Cardiac fibroblast (primary cell): ENCODE measurements around the gene RTL10.

Source experiments
- DNase-seq, 2 donors: peaks; one replicate each; pipeline versions ENCODE4 v3.0.0 to v3.0.0-alpha.2; 2010; ENCODE audit warnings: low read depth in 2 of 2
- H3K4me3 ChIP-seq, 2 donors: replicated peaks in 1 of 2; 1 replicate in 1 of 2; 2 replicates in 1 of 2; pipeline ENCODE4 v1.5.1; 2011; ENCODE audit warnings: low read depth in 2 of 2, low read length in 2 of 2, mild to moderate bottlenecking in 2 of 2, moderate library complexity in 1 of 2
- TF ChIP-seq, protein P1 (sequence below): IDR thresholded peaks from one replicate; pipeline ENCODE4 v1.5.1; 2011; ENCODE audit warnings: low read depth, mild to moderate bottlenecking, low read length, inconsistent platforms

Gene RTL10

DNA sequence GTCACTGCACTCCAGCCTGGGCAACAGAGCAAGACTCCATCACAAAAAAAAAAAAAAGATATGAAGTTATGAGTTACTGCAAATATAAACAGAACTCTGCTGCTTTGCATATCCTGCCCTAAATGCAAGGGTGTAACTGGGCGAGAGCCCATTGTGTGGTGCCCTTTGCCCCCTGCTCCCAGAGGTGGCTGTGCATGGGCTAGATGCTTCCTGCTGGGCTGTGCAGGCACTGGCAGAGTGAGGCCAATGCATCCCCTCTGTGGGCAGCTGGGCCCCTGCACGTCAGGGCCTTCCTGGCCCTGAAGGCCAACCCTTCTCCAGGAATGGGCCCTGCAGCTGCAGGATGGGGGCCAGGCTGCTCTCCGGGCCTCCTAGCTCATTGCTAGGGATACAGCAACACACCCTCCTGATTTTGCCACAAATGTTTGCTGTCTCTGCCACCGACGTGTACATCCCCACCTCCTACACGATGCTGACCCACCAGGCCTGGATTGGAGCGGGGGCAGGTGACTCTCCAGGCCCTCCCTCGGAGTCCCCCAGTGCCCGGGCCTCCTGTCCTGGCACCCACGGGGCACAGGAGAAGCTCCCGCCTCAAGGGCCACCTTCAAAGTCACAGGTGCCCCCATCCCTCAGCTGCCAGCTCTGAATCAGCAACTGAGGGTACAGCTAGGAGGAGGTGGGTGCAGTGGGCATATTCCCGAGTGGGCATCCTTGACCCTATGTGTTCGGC, 46.2 kb upstream of the RTL10 start:
- TF ChIP-seq, protein P1, sequence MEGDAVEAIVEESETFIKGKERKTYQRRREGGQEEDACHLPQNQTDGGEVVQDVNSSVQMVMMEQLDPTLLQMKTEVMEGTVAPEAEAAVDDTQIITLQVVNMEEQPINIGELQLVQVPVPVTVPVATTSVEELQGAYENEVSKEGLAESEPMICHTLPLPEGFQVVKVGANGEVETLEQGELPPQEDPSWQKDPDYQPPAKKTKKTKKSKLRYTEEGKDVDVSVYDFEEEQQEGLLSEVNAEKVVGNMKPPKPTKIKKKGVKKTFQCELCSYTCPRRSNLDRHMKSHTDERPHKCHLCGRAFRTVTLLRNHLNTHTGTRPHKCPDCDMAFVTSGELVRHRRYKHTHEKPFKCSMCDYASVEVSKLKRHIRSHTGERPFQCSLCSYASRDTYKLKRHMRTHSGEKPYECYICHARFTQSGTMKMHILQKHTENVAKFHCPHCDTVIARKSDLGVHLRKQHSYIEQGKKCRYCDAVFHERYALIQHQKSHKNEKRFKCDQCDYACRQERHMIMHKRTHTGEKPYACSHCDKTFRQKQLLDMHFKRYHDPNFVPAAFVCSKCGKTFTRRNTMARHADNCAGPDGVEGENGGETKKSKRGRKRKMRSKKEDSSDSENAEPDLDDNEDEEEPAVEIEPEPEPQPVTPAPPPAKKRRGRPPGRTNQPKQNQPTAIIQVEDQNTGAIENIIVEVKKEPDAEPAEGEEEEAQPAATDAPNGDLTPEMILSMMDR: no peak
- DNase-seq: no peak
- H3K4me3 ChIP-seq: no peak overlapping the region

DNA sequence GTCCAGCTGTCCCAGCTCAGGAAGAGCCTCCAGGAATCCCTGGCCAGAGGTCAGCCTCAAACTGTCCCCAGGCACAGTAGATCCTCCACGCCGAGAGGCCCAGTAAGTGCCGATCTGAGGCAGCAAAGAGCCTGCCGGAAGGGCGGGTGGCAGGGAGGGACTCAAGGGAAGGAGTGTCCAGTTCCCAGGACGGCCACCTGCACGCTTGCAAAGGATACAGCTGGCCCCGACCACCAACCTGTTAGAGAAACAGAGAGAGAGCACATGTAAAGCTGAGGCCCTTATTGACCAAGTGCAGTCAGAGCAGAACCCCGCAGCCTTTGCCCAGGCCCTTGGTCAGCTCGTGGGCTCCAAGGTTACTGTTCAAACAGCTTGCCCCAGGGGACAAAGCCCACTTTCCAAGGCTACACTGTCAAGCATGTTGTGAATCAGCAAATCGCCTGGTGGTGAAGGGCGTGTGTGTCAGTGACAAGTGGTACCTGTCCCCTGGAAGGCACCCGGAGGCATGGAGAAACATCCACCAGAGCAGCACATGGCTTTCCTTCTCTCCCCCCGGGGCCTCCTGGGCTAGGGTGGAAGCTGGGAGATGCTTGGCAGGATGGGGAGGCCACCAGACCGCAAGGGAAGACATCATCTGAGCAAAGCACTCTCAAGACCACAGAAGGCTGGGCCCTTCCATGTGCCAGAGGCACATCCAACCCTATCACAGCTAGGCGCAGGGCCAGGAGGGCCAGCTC, 44.3 kb upstream of the RTL10 start:
- DNase-seq: no peak
- TF ChIP-seq, protein P1: no peak
- H3K4me3 ChIP-seq: no peak overlapping the region

DNA sequence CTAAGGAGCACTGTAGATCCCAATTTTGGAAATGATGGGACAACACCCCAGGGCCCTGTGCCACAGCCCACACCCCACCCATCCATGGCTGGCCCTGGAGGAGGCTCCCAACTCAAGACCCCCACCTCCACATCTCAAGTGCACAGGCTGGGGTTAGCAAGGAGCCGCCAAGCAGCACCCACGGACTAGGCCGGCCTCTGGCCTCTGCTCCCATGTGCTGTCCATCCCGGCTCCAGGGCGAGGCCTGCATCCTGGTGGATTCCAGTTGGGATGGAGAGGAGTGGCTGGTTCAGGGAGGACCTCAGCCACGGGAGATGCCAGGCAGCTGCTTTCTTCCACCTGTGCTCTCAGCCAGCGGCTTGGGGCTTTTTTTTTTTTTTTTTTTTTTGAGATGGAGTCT, 43.5 kb upstream of the RTL10 start:
- no peak overlapping the region for H3K4me3 ChIP-seq
- TF ChIP-seq, protein P1: no peak
- DNase-seq: no peak

DNA sequence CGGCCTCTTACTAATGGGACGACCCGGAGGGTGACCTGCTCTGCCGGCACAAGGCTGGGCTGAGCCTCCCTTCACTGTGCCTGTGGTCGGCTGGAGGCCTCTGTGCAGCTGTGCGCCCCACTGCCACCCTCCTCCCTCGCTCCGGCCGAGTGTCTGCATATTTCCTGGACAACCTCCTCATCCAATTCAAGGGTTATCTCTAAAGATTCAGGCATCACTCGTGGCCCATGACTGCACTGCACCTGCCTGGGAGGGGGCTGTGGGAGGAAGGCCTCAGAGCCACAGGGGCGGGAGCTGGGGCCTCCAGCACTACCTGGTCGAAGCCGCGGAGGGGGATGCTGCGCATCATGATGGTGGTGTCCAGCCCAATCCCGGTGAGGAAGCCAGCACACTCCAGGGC, 43.1 kb upstream of the RTL10 start:
- TF ChIP-seq, protein P1: no peak
- H3K4me3 ChIP-seq: no peak overlapping the region
- no peak for DNase-seq

DNA sequence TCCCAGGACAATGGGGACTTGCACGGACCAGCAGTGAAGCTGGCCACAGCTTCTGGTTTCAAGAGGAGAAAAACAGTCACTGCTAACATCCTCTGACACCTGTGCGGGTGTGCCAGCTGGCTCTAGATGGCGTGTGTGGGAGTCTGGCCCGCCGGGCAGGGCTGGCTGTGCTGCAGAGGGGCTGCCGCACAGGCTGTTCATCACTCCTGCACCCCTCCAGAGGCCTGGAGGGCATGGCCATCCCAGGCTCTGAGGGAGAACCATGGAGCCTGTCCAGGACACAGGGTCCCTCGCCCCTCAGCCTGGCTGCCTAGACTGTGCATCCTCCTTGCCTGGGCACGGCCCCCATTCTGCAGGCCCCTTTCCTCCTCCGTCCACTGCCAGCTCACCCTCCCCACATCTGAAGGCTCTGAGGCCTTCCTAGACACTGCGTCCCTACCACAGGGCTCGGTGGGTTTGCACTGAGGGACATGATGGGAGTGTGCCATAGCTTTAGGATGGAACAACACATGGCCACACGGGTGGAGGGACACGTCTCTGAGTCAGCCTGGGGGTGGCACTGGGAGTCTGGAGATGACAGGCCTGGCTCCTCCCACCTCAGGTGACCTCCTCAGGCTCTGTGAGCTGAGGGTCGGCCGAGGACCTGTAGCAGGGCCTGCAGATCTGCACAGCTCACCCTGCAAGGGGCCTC, 42.1 kb upstream of the RTL10 start:
- TF ChIP-seq, protein P1: no peak
- DNase-seq: no peak
- H3K4me3 ChIP-seq: no peak overlapping the region

DNA sequence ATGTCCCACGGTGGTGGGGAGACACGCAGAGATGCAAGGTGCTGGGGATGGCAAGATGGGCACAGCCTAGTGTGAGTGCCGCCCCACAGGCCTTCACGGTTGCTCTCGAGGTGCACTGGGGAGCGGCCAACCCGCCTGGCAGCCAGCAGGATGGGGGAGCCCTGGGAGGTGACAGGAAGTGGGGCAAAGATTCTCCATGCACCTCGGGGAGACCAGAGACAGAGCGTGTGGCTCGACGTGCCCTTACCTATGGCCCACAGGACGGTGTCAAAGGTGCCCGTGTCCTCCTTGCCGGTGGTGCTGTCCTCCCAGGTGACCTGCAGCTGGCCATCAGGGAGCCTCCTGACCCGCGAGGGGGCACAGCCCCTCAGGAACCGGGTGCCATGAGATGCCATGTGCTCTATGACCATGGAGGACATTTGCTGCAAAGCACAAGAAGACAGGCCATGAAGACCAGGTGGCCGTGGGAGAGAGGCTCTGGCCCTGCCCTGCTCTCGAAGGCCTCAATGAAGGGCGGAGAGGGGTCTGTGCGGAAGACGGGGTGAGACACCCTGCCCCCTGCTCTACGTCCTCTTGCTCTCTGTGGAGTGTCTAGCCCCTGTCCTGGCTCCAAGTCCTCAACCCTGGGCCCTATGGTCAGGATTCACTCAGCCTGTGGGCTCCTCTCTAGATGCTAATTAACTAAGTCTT, 40.6 kb upstream of the RTL10 start:
- TF ChIP-seq, protein P1: no peak
- H3K4me3 ChIP-seq: no peak overlapping the region
- no peak for DNase-seq
